HUDEP-2 (cell line): ENCODE data around the gene TOR1AIP2.
"Not testable (repeated sequence)": the region's sequence is repeated elsewhere in the genome, so short reads cannot be mapped to it uniquely, and the experiment has no call there.

ENCODE experiments used
- DNase-seq, 76 experiments: peaks; one replicate each; lab custom pipeline; 2025; ENCODE audit not compliant: unreplicated experiment in 76 of 76; lab: John Stamatoyannopoulos, UW

The TOR1AIP2 gene

GRCh38 chr1:179876300-179876715, 1.3 kb downstream of the TOR1AIP2 start:
- no peak for DNase-seq

- DNase-seq = no peak
Measured at GRCh38 chr1:179875596-179876299, 1.9 kb downstream of the TOR1AIP2 start.

- DNase-seq = no peak
Measured at GRCh38 chr1:179873438-179873851, 4.2 kb downstream of the TOR1AIP2 start.

- DNase-seq = no peak
Measured at GRCh38 chr1:179872558-179872957, 5.0 kb downstream of the TOR1AIP2 start.

GRCh38 chr1:179871940-179872339, 5.7 kb downstream of the TOR1AIP2 start:
- no peak for DNase-seq

GRCh38 chr1:179870870-179871269, 6.7 kb downstream of the TOR1AIP2 start:
- DNase-seq = no peak

GRCh38 chr1:179867493-179868330, 9.9 kb downstream of the TOR1AIP2 start:
- peak in 40 of 76 experiments; percentile 3 to 54 (median 23) for DNase-seq

- no peak for DNase-seq
Measured at GRCh38 chr1:179866616-179867015, 11.0 kb downstream of the TOR1AIP2 start.

- no peak for DNase-seq
Measured at GRCh38 chr1:179865377-179865776, 12.2 kb downstream of the TOR1AIP2 start.

GRCh38 chr1:179860652-179861051, 17.0 kb downstream of the TOR1AIP2 start:
- DNase-seq = no peak

- DNase-seq = no peak
Measured at GRCh38 chr1:179857009-179857408, 20.6 kb downstream of the TOR1AIP2 start.

- DNase-seq = no peak
Measured at GRCh38 chr1:179856296-179856695, 21.3 kb downstream of the TOR1AIP2 start.

GRCh38 chr1:179855831-179856230, 21.8 kb downstream of the TOR1AIP2 start:
- DNase-seq = not testable (repeated sequence)

- no peak for DNase-seq
Measured at GRCh38 chr1:179853102-179853501, 24.5 kb downstream of the TOR1AIP2 start.

- DNase-seq = no peak
Measured at GRCh38 chr1:179848233-179848632, 29.4 kb downstream of the TOR1AIP2 start.

GRCh38 chr1:179840107-179840506, 37.5 kb downstream of the TOR1AIP2 start:
- no peak for DNase-seq

- DNase-seq = not testable (repeated sequence)
Measured at GRCh38 chr1:179836686-179837445, 40.7 kb downstream of the TOR1AIP2 start.

GRCh38 chr1:179831852-179832699, 45.5 kb downstream of the TOR1AIP2 start:
- no peak for DNase-seq

- DNase-seq = no peak
Measured at GRCh38 chr1:179831225-179831624, 46.4 kb downstream of the TOR1AIP2 start.

GRCh38 chr1:179828554-179829110, 49.0 kb downstream of the TOR1AIP2 start:
- no peak for DNase-seq
